Measurements from ENCODE around the gene C4orf46. TPM values are rescaled to one million over a fixed set of nuclear protein-coding genes. Genes with fewer than 3 reads are reported as not detected.

C4orf46 gene
- total RNA-seq, 1 donor from 2014 or later: 101 TPM

GRCh38 chr4:158622251-158622650 lies 49.4 kb downstream of the C4orf46 start:
- no peaks in the 10 kb centered on the region for H3K79me2 ChIP-seq (ENCODE audit: low read depth)
- H3K27me3 ChIP-seq: no peaks in the 10 kb centered on the region
- H3K4me1 ChIP-seq: no peaks in the 10 kb centered on the region
- no peaks in the 10 kb centered on the region for H3K9me3 ChIP-seq (ENCODE audit: low read depth)
- no peak overlapping the region for H3K4me2 ChIP-seq
- H3K27me3 Mint-ChIP-seq (ENCODE audit: insufficient read depth, low read depth): no peaks in the 10 kb centered on the region
- no peak overlapping the region for H3K9ac ChIP-seq
- no peaks in the 10 kb centered on the region for H3K36me3 Mint-ChIP-seq
- no peak overlapping the region for H3K27ac Mint-ChIP-seq
- no peak for DNase-seq (ENCODE audit: low spot score)
- H3F3A ChIP-seq (ENCODE audit: low read depth): no peaks in the 10 kb centered on the region
- TF ChIP-seq EZH2phosphoT487 (IDR thresholded peaks at IDR 0.05) (no peak), EZH2 (IDR thresholded peaks at IDR 0.05) (no peak), CTCF (IDR thresholded peaks at IDR 0.05) (no peak)
- H3K4me3 Mint-ChIP-seq: no peak overlapping the region
- no peak overlapping the region for H2AFZ ChIP-seq (replicated peaks)
- H3K4me3 ChIP-seq: no peak overlapping the region
- no peaks in the 10 kb centered on the region for H3K36me3 ChIP-seq
- no peaks in the 10 kb centered on the region for H3K9me3 Mint-ChIP-seq
- H3K4me1 Mint-ChIP-seq: no peaks in the 10 kb centered on the region
- H4K20me1 ChIP-seq (ENCODE audit: low read depth): no peaks in the 10 kb centered on the region
- no peak overlapping the region for H3K27ac ChIP-seq

GRCh38 chr4:158621729-158622128 lies 50.0 kb downstream of the C4orf46 start:
- H4K20me1 ChIP-seq (ENCODE audit: low read depth): no peaks in the 10 kb centered on the region
- no peak overlapping the region for H3K4me2 ChIP-seq
- no peaks in the 10 kb centered on the region for H3F3A ChIP-seq (ENCODE audit: low read depth)
- no peak overlapping the region for H3K27ac Mint-ChIP-seq
- H3K36me3 ChIP-seq: no peaks in the 10 kb centered on the region
- no peak for DNase-seq (ENCODE audit: low spot score)
- no peaks in the 10 kb centered on the region for H3K4me1 Mint-ChIP-seq
- H3K4me1 ChIP-seq: no peaks in the 10 kb centered on the region
- H2AFZ ChIP-seq (replicated peaks): no peak overlapping the region
- TF ChIP-seq EZH2 (IDR thresholded peaks at IDR 0.05) (no peak), EZH2phosphoT487 (IDR thresholded peaks at IDR 0.05) (no peak), CTCF (IDR thresholded peaks at IDR 0.05) (no peak)
- H3K79me2 ChIP-seq (ENCODE audit: low read depth): no peaks in the 10 kb centered on the region
- no peaks in the 10 kb centered on the region for H3K9me3 ChIP-seq (ENCODE audit: low read depth)
- H3K4me3 Mint-ChIP-seq: no peak overlapping the region
- H3K27me3 ChIP-seq: no peaks in the 10 kb centered on the region
- no peaks in the 10 kb centered on the region for H3K36me3 Mint-ChIP-seq
- H3K9ac ChIP-seq: no peak overlapping the region
- H3K27me3 Mint-ChIP-seq (ENCODE audit: insufficient read depth, low read depth): no peaks in the 10 kb centered on the region
- no peak overlapping the region for H3K4me3 ChIP-seq
- H3K27ac ChIP-seq: no peak overlapping the region
- no peaks in the 10 kb centered on the region for H3K9me3 Mint-ChIP-seq

- no peaks in the 10 kb centered on the region for H3K9me3 ChIP-seq (ENCODE audit: low read depth)
- no peak overlapping the region for H2AFZ ChIP-seq (replicated peaks)
- Mint-ChIP-seq H3K27me3 (ENCODE audit: insufficient read depth, low read depth) (no peaks in the 10 kb centered on the region), H3K4me1 (no peaks in the 10 kb centered on the region), H3K27ac (no peak overlapping the region), H3K4me3 (no peak overlapping the region), H3K9me3 (no peaks in the 10 kb centered on the region), H3K36me3 (no peaks in the 10 kb centered on the region)
- H3K27ac ChIP-seq: no peak overlapping the region
- H3F3A ChIP-seq (ENCODE audit: low read depth): no peaks in the 10 kb centered on the region
- no peaks in the 10 kb centered on the region for H4K20me1 ChIP-seq (ENCODE audit: low read depth)
- no peak overlapping the region for H3K9ac ChIP-seq
- H3K36me3 ChIP-seq: no peaks in the 10 kb centered on the region
- H3K27me3 ChIP-seq: no peaks in the 10 kb centered on the region
- no peak overlapping the region for H3K4me3 ChIP-seq
- DNase-seq (ENCODE audit: low spot score): no peak
- TF ChIP-seq EZH2phosphoT487 (IDR thresholded peaks at IDR 0.05) (no peak), EZH2 (IDR thresholded peaks at IDR 0.05) (no peak), CTCF (IDR thresholded peaks at IDR 0.05) (no peak)
- H3K79me2 ChIP-seq (ENCODE audit: low read depth): no peaks in the 10 kb centered on the region
- no peaks in the 10 kb centered on the region for H3K4me1 ChIP-seq
- H3K4me2 ChIP-seq: no peak overlapping the region
Measured at GRCh38 chr4:158617956-158618355, 53.7 kb downstream of the C4orf46 start.

Small RNA genes within 50 kb of the gene (small RNA-seq; reads per million reads assigned to genes)
- not detected for gene RF00012

Other genes starting within 250 kb of the C4orf46 start
- not detected in 2 replicates for gene RXFP1, start 150.0 kb downstream of the C4orf46 start, total RNA-seq (ENCODE audit: low replicate concordance)
- gene ETFDH, start 409 bp upstream of the C4orf46 start, total RNA-seq (ENCODE audit: low replicate concordance): 8.6 and 16.8 TPM in 2 replicates
- gene PPID, start 51.5 kb upstream of the C4orf46 start, total RNA-seq (ENCODE audit: low replicate concordance): 54.0 and 106 TPM in 2 replicates
- 9.9 and 10.5 TPM in 2 replicates for gene FNIP2, start 97.1 kb upstream of the C4orf46 start, total RNA-seq (ENCODE audit: low replicate concordance)